Nephron (organoid): ENCODE results near the gene TRAPPC4.
"Not testable (repeated sequence)": the region's sequence is repeated elsewhere in the genome, so short reads cannot be mapped to it uniquely, and the experiment has no call there.

Experiments used
- H3K27ac Mint-ChIP-seq, 3 experiments: 2 replicates each; pipeline ENCODE4 v1.8.0; 2020; ENCODE audit warnings: mixed read lengths in 3 of 3, mild to moderate bottlenecking in 2 of 3, moderate library complexity in 1 of 3
- H3K27me3 Mint-ChIP-seq: 2 replicates; pipeline ENCODE4 v1.8.0; 2021; ENCODE audit warnings: low read depth, mild to moderate bottlenecking, moderate library complexity, mixed read lengths
- H3K36me3 Mint-ChIP-seq: 2 replicates; pipeline ENCODE4 v1.8.0; 2020; ENCODE audit warnings: low read depth, mixed read lengths
- H3K4me1 Mint-ChIP-seq: 2 replicates; pipeline ENCODE4 v1.8.0; 2020; ENCODE audit warnings: mixed read lengths
- H3K4me3 Mint-ChIP-seq, 3 experiments: 2 replicates each; pipeline ENCODE4 v1.8.0; 2020; ENCODE audit warnings: mild to moderate bottlenecking in 3 of 3, mixed read lengths in 3 of 3, moderate library complexity in 2 of 3
- H3K9me3 Mint-ChIP-seq: 2 replicates; pipeline ENCODE4 v1.8.0; 2020; ENCODE audit warnings: mixed read lengths
- TF ChIP-seq, protein P1 (sequence below), 3 experiments: fragments of 200-600 bp; sonication (generic); IDR thresholded peaks; one replicate each; pipeline ENCODE4 v1.5.0; 2021; ENCODE audit warnings: antibody characterized with exemption in 3 of 3; ENCODE audit not compliant: unreplicated experiment in 3 of 3

TRAPPC4 gene

DNA sequence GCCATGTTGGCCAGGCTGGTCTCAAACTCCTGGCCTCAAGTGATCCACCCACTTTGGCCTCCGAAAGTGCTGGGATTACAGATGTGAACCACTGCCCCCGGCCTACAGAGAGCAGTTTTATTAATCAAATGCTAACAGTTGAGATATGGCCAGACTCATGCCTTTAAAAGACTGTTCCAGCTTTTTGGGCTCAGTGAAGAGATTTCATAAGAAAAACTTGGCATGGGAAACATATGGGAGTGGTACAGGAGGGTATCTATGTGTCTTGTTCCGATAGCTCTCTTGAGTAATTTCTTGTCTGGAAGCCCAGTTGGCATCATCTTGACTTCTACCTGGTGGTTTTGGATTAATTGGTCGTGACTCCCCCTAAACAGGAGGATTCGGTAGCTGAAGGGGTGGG, 20.3 kb downstream of the TRAPPC4 start:
- Mint-ChIP-seq H3K4me1 (no peaks in the 10 kb centered on the region), H3K9me3 (no peaks in the 10 kb centered on the region), H3K4me3 (no peak overlapping the region), H3K36me3 (no peaks in the 10 kb centered on the region), H3K27ac (no peak overlapping the region), H3K27me3 (no peaks in the 10 kb centered on the region)
- TF ChIP-seq, protein P1, sequence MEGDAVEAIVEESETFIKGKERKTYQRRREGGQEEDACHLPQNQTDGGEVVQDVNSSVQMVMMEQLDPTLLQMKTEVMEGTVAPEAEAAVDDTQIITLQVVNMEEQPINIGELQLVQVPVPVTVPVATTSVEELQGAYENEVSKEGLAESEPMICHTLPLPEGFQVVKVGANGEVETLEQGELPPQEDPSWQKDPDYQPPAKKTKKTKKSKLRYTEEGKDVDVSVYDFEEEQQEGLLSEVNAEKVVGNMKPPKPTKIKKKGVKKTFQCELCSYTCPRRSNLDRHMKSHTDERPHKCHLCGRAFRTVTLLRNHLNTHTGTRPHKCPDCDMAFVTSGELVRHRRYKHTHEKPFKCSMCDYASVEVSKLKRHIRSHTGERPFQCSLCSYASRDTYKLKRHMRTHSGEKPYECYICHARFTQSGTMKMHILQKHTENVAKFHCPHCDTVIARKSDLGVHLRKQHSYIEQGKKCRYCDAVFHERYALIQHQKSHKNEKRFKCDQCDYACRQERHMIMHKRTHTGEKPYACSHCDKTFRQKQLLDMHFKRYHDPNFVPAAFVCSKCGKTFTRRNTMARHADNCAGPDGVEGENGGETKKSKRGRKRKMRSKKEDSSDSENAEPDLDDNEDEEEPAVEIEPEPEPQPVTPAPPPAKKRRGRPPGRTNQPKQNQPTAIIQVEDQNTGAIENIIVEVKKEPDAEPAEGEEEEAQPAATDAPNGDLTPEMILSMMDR (IDR thresholded peaks at IDR 0.05; ENCODE audit: unreplicated experiment in 3 of 3), result no peak

- H3K4me3 Mint-ChIP-seq, H3K9me3 Mint-ChIP-seq, H3K4me1 Mint-ChIP-seq, H3K27ac Mint-ChIP-seq, H3K27me3 Mint-ChIP-seq, H3K36me3 Mint-ChIP-seq: not testable (repeated sequence)
These were observed 20.9 kb downstream of the TRAPPC4 start for GRCh38 chr11:119039471-119039870.

- Mint-ChIP-seq H3K36me3 (peaks cover 12% of the 10 kb centered on the region), H3K9me3 (no peaks in the 10 kb centered on the region), H3K27ac (no peak overlapping the region), H3K4me1 (no peaks in the 10 kb centered on the region), H3K4me3 (no peak overlapping the region), H3K27me3 (no peaks in the 10 kb centered on the region)
- TF ChIP-seq, protein P1 (IDR thresholded peaks at IDR 0.05; ENCODE audit: unreplicated experiment in 3 of 3), result no peak
These were observed 23.4 kb downstream of the TRAPPC4 start for GRCh38 chr11:119041821-119042514.

GRCh38 chr11:119042927-119043326, 24.4 kb downstream of the TRAPPC4 start:
- no peaks in the 10 kb centered on the region for H3K9me3 Mint-ChIP-seq
- TF ChIP-seq, protein P1 (IDR thresholded peaks at IDR 0.05; ENCODE audit: unreplicated experiment in 3 of 3), result no peak
- no peaks in the 10 kb centered on the region for H3K4me1 Mint-ChIP-seq
- H3K4me3 Mint-ChIP-seq, result no peak overlapping the region
- no peaks in the 10 kb centered on the region for H3K27me3 Mint-ChIP-seq
- H3K36me3 Mint-ChIP-seq, result peaks cover 20% of the 10 kb centered on the region
- no peak overlapping the region for H3K27ac Mint-ChIP-seq

- H3K4me1 Mint-ChIP-seq, result no peaks in the 10 kb centered on the region
- H3K36me3 Mint-ChIP-seq, result peaks cover 36% of the 10 kb centered on the region
- TF ChIP-seq, protein P1 (IDR thresholded peaks at IDR 0.05; ENCODE audit: unreplicated experiment in 3 of 3), result no peak
- H3K27me3 Mint-ChIP-seq, result no peaks in the 10 kb centered on the region
- H3K9me3 Mint-ChIP-seq, result no peaks in the 10 kb centered on the region
- H3K4me3 Mint-ChIP-seq, result no peak overlapping the region
- no peak overlapping the region for H3K27ac Mint-ChIP-seq
These were observed 26.1 kb downstream of the TRAPPC4 start for GRCh38 chr11:119044708-119045107.

DNA sequence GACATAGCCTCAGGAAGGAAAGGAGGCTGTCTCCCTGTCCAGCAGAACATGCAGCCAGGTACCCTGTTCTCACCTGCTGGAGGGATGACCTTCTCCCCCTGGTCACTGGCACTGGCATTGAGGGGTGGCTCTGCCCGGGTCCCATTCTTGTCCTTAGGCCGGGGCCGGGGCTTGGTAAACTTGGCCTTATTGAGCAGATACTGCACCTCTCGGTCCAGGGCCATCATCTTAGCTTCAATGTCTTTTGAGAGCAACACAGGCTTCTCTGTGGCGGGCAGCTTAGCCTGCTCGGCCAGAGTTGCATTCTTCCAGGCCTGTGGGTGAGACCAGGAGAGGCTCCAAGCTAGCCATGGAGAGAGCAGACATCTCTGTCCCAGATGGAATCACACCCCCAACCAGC, 27.9 kb downstream of the TRAPPC4 start:
- no peaks in the 10 kb centered on the region for H3K27me3 Mint-ChIP-seq
- H3K36me3 Mint-ChIP-seq, result peaks cover 46% of the 10 kb centered on the region
- no peak overlapping the region for H3K27ac Mint-ChIP-seq
- H3K4me3 Mint-ChIP-seq, result no peak overlapping the region
- H3K4me1 Mint-ChIP-seq, result no peaks in the 10 kb centered on the region
- TF ChIP-seq, protein P1 (IDR thresholded peaks at IDR 0.05; ENCODE audit: unreplicated experiment in 3 of 3), result no peak
- H3K9me3 Mint-ChIP-seq, result no peaks in the 10 kb centered on the region
